MM.1S (cell line): ENCODE measurements around the gene ZFAND2B.

Experiments
- DNase-seq: peaks from one replicate; pipeline ENCODE4 v3.0.0-alpha.2; 2015
- H2AFZ ChIP-seq: fragments of 300-600 bp; sonication (generic); 2 replicates; pipeline ENCODE4 v1.6.0; 2016; ENCODE audit warnings: antibody characterized with exemption, low read length
- H3F3A ChIP-seq: fragments of 300-600 bp; sonication (generic); 2 replicates; pipeline ENCODE4 v1.6.1; 2016; ENCODE audit warnings: mild to moderate bottlenecking, antibody characterized with exemption, low read length, moderate library complexity, mixed read lengths; ENCODE audit not compliant: insufficient read depth
- H3K27ac ChIP-seq: fragments of 300-600 bp; sonication (generic); 2 replicates; pipeline ENCODE4 v1.5.1; 2016; ENCODE audit warnings: mild to moderate bottlenecking, low read length
- H3K27me3 ChIP-seq: fragments of 300-600 bp; sonication (generic); replicated peaks from 2 replicates; pipeline ENCODE4 v1.6.0; 2016; ENCODE audit warnings: low read length; ENCODE audit not compliant: insufficient read depth
- H3K36me3 ChIP-seq: fragments of 300-600 bp; sonication (generic); replicated peaks from 2 replicates; pipeline ENCODE4 v1.6.1; 2016; ENCODE audit warnings: mild to moderate bottlenecking, low read length, mixed read lengths; ENCODE audit not compliant: insufficient read depth
- H3K4me1 ChIP-seq: fragments of 300-600 bp; sonication (generic); 2 replicates; pipeline ENCODE4 v1.6.1; 2016; ENCODE audit warnings: low read length, mixed read lengths
- H3K4me2 ChIP-seq: fragments of 300-600 bp; sonication (generic); 2 replicates; pipeline ENCODE4 v1.6.0; 2016; ENCODE audit warnings: low read depth, low read length
- H3K4me3 ChIP-seq: fragments of 300-600 bp; sonication (generic); 2 replicates; pipeline ENCODE4 v1.5.1; 2016; ENCODE audit warnings: low read length, mixed read lengths
- H3K79me2 ChIP-seq: fragments of 300-600 bp; sonication (generic); 2 replicates; pipeline ENCODE4 v1.6.1; 2016; ENCODE audit warnings: mixed run types, low read length, mixed read lengths
- H3K9ac ChIP-seq: fragments of 300-600 bp; sonication (generic); 2 replicates; pipeline ENCODE4 v1.6.1; 2016; ENCODE audit warnings: low read length, mixed read lengths
- H3K9me2 ChIP-seq: fragments of 300-600 bp; sonication (generic); replicated peaks from 2 replicates; pipeline ENCODE4 v1.6.1; 2016; ENCODE audit warnings: mild to moderate bottlenecking, low read length, mixed read lengths; ENCODE audit not compliant: insufficient read depth
- H3K9me3 ChIP-seq: fragments of 300-600 bp; sonication (generic); replicated peaks from 2 replicates; pipeline ENCODE4 v1.6.1; 2016; ENCODE audit warnings: mild to moderate bottlenecking, low read length, mixed read lengths; ENCODE audit not compliant: insufficient read depth
- H4K20me1 ChIP-seq: fragments of 300-600 bp; sonication (generic); 2 replicates; pipeline ENCODE4 v1.6.1; 2016; ENCODE audit warnings: mild to moderate bottlenecking, low read length, moderate library complexity, mixed read lengths; ENCODE audit not compliant: insufficient read depth
- EZH2 ChIP-seq: fragments of 300-600 bp; sonication (generic); optimal IDR thresholded peaks from 2 replicates; pipeline ENCODE3; 2017; ENCODE audit warnings: low read depth, mild to moderate bottlenecking, antibody characterized with exemption, low read length, mixed read lengths
- EZH2phosphoT487 ChIP-seq: fragments of 300-600 bp; sonication (generic); IDR thresholded peaks from 2 replicates; pipeline ENCODE4 v1.6.1; 2018; ENCODE audit warnings: antibody characterized with exemption, low read length
- TF ChIP-seq, protein P1 (sequence below): fragments of 300-600 bp; sonication (generic); IDR thresholded peaks from 2 replicates; pipeline ENCODE4 v1.5.1; 2016; ENCODE audit warnings: antibody characterized with exemption, low read length, mixed read lengths

The ZFAND2B gene

DNA sequence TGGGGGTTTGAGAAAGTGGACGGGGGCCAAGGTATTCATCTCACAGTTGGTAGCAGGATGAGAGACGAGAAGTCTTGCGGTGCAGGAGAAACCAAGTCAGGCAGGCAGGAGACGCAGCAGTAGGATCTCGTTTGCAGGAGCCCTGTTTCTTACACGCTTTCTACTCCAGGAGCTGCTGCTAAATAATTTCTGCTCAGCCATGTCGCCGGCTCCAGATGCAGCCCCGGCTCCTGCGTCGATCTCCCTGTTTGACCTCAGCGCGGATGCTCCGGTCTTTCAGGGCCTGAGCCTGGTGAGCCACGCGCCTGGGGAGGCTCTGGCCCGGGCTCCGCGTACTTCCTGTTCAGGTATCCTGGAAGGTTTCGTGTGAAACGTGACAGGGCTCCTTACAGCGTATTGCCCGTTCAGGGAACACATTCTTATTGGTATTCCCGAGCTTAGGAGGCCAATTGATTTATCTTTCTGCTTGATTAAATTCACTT lies 23.5 kb downstream of the ZFAND2B start:
- H3K36me3 ChIP-seq, result peaks cover 9% of the 10 kb centered on the region; the same call in 1 of the 2 replicates
- no peaks in the 10 kb centered on the region for H3K4me1 ChIP-seq

DNA sequence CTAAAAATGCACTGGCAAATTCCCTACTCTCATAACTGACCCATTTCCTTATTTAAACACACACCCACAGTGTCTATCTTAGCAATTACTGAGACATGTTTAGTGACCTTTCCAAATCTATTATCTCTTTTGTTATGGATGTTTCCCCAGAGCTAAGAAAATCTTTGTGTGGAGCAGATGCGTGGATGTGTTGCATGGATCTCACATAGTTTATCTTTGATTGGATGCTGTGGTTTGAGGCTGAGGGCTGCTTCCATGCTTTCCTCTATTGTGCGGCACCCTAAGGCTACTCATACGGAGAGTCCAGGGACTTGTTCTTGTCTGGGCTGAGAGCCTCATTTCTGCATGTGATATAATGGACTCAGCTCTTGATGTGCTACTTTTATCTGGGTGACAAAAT lies 27.7 kb downstream of the ZFAND2B start:
- TF ChIP-seq EZH2 (no peak), EZH2phosphoT487 (no peak)
- TF ChIP-seq, protein P1, sequence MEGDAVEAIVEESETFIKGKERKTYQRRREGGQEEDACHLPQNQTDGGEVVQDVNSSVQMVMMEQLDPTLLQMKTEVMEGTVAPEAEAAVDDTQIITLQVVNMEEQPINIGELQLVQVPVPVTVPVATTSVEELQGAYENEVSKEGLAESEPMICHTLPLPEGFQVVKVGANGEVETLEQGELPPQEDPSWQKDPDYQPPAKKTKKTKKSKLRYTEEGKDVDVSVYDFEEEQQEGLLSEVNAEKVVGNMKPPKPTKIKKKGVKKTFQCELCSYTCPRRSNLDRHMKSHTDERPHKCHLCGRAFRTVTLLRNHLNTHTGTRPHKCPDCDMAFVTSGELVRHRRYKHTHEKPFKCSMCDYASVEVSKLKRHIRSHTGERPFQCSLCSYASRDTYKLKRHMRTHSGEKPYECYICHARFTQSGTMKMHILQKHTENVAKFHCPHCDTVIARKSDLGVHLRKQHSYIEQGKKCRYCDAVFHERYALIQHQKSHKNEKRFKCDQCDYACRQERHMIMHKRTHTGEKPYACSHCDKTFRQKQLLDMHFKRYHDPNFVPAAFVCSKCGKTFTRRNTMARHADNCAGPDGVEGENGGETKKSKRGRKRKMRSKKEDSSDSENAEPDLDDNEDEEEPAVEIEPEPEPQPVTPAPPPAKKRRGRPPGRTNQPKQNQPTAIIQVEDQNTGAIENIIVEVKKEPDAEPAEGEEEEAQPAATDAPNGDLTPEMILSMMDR, result no peak
- H3K79me2 ChIP-seq, result peaks cover 38% of the 10 kb centered on the region
- H3K27ac ChIP-seq, result no peak overlapping the region
- H3K36me3 ChIP-seq, result peaks cover 22% of the 10 kb centered on the region; the same call in 1 of the 2 replicates
- H4K20me1 ChIP-seq, result no peaks in the 10 kb centered on the region
- H3K9ac ChIP-seq, result no peak overlapping the region
- no peak overlapping the region for H3K4me2 ChIP-seq
- no peak overlapping the region for H2AFZ ChIP-seq
- H3K4me1 ChIP-seq, result no peaks in the 10 kb centered on the region
- no peak overlapping the region for H3K4me3 ChIP-seq
- no peak for DNase-seq
- peaks cover 9% of the 10 kb centered on the region for H3F3A ChIP-seq
- H3K27me3 ChIP-seq, result no peaks in the 10 kb centered on the region
- no peaks in the 10 kb centered on the region for H3K9me2 ChIP-seq
- H3K9me3 ChIP-seq, result no peaks in the 10 kb centered on the region

More for the DNA sequence above, 23.5 kb downstream of the ZFAND2B start:
- H2AFZ ChIP-seq, result peak overlapping the region; percentile 43
- peaks cover 64% of the 10 kb centered on the region for H3K79me2 ChIP-seq
- no peaks in the 10 kb centered on the region for H3K9me2 ChIP-seq
- no peaks in the 10 kb centered on the region for H3K9me3 ChIP-seq
- H3F3A ChIP-seq, result peaks cover 9% of the 10 kb centered on the region
- H3K27me3 ChIP-seq, result no peaks in the 10 kb centered on the region
- peak; percentile 67 for DNase-seq
- peak overlapping the region; percentile 90 for H3K4me3 ChIP-seq
- peak overlapping the region; percentile 91 for H3K27ac ChIP-seq
- TF ChIP-seq EZH2 (no peak), EZH2phosphoT487 (no peak)
- TF ChIP-seq, protein P1, result no peak
- no peaks in the 10 kb centered on the region for H4K20me1 ChIP-seq
- H3K9ac ChIP-seq, result peak overlapping the region; percentile 90
- peak overlapping the region; percentile 72 for H3K4me2 ChIP-seq

DNA sequence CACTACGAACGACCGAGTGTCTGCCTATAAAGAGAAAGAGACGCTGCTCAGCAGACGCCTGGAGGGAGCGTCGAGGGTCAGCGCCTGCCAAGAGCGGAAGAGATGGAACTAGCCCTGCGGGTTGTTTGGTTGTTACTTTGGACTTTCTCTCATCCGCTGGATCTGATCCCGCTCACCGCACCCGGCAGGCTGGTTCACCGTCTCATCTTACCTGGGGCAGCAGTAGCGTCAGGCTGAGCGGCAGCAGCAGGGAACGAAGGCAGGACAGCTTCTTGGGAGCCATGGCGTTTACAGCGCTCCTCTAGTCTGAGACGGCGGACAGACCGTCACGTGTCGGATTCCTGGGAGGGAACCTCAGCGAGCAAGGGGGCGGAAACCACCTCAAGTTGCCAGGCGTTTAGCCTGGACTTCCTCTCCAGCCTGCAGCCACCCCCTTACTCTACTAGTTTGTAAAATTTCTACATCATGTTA lies 36.7 kb downstream of the ZFAND2B start:
- no peaks in the 10 kb centered on the region for H3K36me3 ChIP-seq
- peaks cover 19% of the 10 kb centered on the region for H3K79me2 ChIP-seq
- H3K9me3 ChIP-seq, result no peaks in the 10 kb centered on the region
- H3K27me3 ChIP-seq, result no peaks in the 10 kb centered on the region
- no peak overlapping the region for H3K27ac ChIP-seq
- peaks cover 24% of the 10 kb centered on the region for H3K4me1 ChIP-seq
- no peak overlapping the region for H3K4me3 ChIP-seq
- peaks cover 10% of the 10 kb centered on the region for H3F3A ChIP-seq
- H2AFZ ChIP-seq, result no peak overlapping the region
- H3K9me2 ChIP-seq, result no peaks in the 10 kb centered on the region
- H3K4me2 ChIP-seq, result no peak overlapping the region
- H3K9ac ChIP-seq, result no peak overlapping the region
- no peak for TF ChIP-seq EZH2
- no peak for TF ChIP-seq EZH2phosphoT487
- TF ChIP-seq, protein P1, result no peak
- no peaks in the 10 kb centered on the region for H4K20me1 ChIP-seq
- DNase-seq, result no peak
